Measurements from ENCODE around the gene APCDD1L.

Gene APCDD1L

DNA sequence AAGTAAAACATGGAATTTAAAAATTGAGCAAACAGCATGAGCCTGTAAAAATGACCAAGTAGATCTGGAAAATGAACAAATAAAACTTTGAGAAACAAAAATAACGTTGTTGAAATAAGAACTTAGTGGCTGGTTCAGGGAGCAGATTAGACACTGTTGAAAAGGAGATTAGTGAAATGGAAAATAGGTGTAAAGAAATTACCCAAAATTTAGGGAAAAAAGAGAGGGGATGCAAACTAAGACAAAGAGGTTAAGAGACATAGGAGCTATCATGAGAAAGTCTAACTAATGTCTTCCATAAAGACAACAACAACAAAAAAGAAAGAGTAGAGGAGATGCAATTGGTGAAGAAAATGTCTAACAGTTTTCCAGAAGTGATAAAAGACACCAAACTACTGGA, 29.0 kb downstream of the APCDD1L start:
- Histone ChIP-seq H3K27me3 (ENCODE audit: insufficient read depth, low read length, poor library complexity, severe bottlenecking) (peaks cover 10% of the 10 kb centered on the region), H4K20me1 (ENCODE audit: insufficient read depth, low read length, poor library complexity, severe bottlenecking) (no peaks in the 10 kb centered on the region), H3K4me1 (ENCODE audit: insufficient read depth, low read length, poor library complexity, severe bottlenecking) (no peaks in the 10 kb centered on the region), H3F3A (ENCODE audit: low read depth) (no peaks in the 10 kb centered on the region), H3K9me3 (ENCODE audit: insufficient read depth, low read depth, low read length) (peaks cover 9% of the 10 kb centered on the region; the same call in 1 of the 2 replicates), H3K79me2 (ENCODE audit: insufficient read depth, low read length) (no peaks in the 10 kb centered on the region), H3K9me2 (replicated peaks; ENCODE audit: low read depth, low read length) (no peaks in the 10 kb centered on the region), H3K4me3 (ENCODE audit: low read length, poor library complexity, severe bottlenecking) (no peak overlapping the region), H2AFZ (ENCODE audit: low read length) (no peak overlapping the region), H3K36me3 (ENCODE audit: insufficient read depth, low read length) (no peaks in the 10 kb centered on the region), H3K4me2 (ENCODE audit: low read depth, low read length, poor library complexity, severe bottlenecking) (no peak overlapping the region), H3K9ac (ENCODE audit: low read depth, low read length, poor library complexity, severe bottlenecking) (no peak overlapping the region)
- no peak for TF ChIP-seq EZH2phosphoT487 (IDR thresholded peaks at IDR 0.05; ENCODE audit: borderline replicate concordance)
- TF ChIP-seq, protein P1, sequence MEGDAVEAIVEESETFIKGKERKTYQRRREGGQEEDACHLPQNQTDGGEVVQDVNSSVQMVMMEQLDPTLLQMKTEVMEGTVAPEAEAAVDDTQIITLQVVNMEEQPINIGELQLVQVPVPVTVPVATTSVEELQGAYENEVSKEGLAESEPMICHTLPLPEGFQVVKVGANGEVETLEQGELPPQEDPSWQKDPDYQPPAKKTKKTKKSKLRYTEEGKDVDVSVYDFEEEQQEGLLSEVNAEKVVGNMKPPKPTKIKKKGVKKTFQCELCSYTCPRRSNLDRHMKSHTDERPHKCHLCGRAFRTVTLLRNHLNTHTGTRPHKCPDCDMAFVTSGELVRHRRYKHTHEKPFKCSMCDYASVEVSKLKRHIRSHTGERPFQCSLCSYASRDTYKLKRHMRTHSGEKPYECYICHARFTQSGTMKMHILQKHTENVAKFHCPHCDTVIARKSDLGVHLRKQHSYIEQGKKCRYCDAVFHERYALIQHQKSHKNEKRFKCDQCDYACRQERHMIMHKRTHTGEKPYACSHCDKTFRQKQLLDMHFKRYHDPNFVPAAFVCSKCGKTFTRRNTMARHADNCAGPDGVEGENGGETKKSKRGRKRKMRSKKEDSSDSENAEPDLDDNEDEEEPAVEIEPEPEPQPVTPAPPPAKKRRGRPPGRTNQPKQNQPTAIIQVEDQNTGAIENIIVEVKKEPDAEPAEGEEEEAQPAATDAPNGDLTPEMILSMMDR (conservative IDR thresholded peaks at IDR 0.05; ENCODE audit: low read length): no peak

DNA sequence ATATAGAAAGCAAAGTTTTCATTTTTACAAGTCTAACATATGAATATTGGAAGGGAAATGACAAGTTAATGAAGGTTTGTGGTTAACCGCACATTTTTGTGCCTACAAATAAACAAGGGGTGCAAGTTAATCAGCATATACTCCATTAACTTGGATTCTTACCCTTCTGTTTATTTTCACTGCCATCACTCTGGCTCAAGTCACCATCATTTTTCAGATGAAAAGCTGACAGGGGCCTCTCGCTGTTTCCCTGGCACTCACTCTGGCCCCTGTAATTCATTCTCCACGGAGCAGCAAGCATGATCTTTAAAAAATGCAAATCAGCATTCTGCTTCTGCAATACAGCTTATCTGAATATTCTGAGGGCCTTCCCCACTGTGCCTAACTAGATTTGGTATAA, 29.8 kb downstream of the APCDD1L start:
- peaks cover 10% of the 10 kb centered on the region for H3K27me3 ChIP-seq (ENCODE audit: insufficient read depth, low read length, poor library complexity, severe bottlenecking)
- no peaks in the 10 kb centered on the region for H3F3A ChIP-seq (ENCODE audit: low read depth)
- TF ChIP-seq, protein P1 (conservative IDR thresholded peaks at IDR 0.05; ENCODE audit: low read length): no peak
- no peak for TF ChIP-seq EZH2phosphoT487 (IDR thresholded peaks at IDR 0.05; ENCODE audit: borderline replicate concordance)
- H3K36me3 ChIP-seq (ENCODE audit: insufficient read depth, low read length): no peaks in the 10 kb centered on the region
- peaks cover 9% of the 10 kb centered on the region; the same call in 1 of the 2 replicates for H3K9me3 ChIP-seq (ENCODE audit: insufficient read depth, low read depth, low read length)
- no peak overlapping the region for H3K4me2 ChIP-seq (ENCODE audit: low read depth, low read length, poor library complexity, severe bottlenecking)
- no peaks in the 10 kb centered on the region for H4K20me1 ChIP-seq (ENCODE audit: insufficient read depth, low read length, poor library complexity, severe bottlenecking)
- H3K79me2 ChIP-seq (ENCODE audit: insufficient read depth, low read length): no peaks in the 10 kb centered on the region
- no peak overlapping the region for H2AFZ ChIP-seq (ENCODE audit: low read length)
- H3K4me1 ChIP-seq (ENCODE audit: insufficient read depth, low read length, poor library complexity, severe bottlenecking): no peaks in the 10 kb centered on the region
- H3K9me2 ChIP-seq (replicated peaks; ENCODE audit: low read depth, low read length): no peaks in the 10 kb centered on the region
- no peak overlapping the region for H3K4me3 ChIP-seq (ENCODE audit: low read length, poor library complexity, severe bottlenecking)
- H3K9ac ChIP-seq (ENCODE audit: low read depth, low read length, poor library complexity, severe bottlenecking): no peak overlapping the region

- Histone ChIP-seq H3K9me2 (replicated peaks; ENCODE audit: low read depth, low read length) (no peaks in the 10 kb centered on the region), H3K9ac (ENCODE audit: low read depth, low read length, poor library complexity, severe bottlenecking) (no peak overlapping the region), H3K36me3 (ENCODE audit: insufficient read depth, low read length) (no peaks in the 10 kb centered on the region), H3K4me2 (ENCODE audit: low read depth, low read length, poor library complexity, severe bottlenecking) (no peak overlapping the region), H3K79me2 (ENCODE audit: insufficient read depth, low read length) (no peaks in the 10 kb centered on the region), H3K27me3 (ENCODE audit: insufficient read depth, low read length, poor library complexity, severe bottlenecking) (peaks cover 10% of the 10 kb centered on the region), H3K4me1 (ENCODE audit: insufficient read depth, low read length, poor library complexity, severe bottlenecking) (no peaks in the 10 kb centered on the region), H3K9me3 (ENCODE audit: insufficient read depth, low read depth, low read length) (peaks cover 9% of the 10 kb centered on the region; the same call in 1 of the 2 replicates), H2AFZ (ENCODE audit: low read length) (no peak overlapping the region), H3K4me3 (ENCODE audit: low read length, poor library complexity, severe bottlenecking) (no peak overlapping the region), H3F3A (ENCODE audit: low read depth) (no peaks in the 10 kb centered on the region), H4K20me1 (ENCODE audit: insufficient read depth, low read length, poor library complexity, severe bottlenecking) (no peaks in the 10 kb centered on the region)
- no peak for TF ChIP-seq EZH2phosphoT487 (IDR thresholded peaks at IDR 0.05; ENCODE audit: borderline replicate concordance)
- TF ChIP-seq, protein P1 (conservative IDR thresholded peaks at IDR 0.05; ENCODE audit: low read length): no peak
Observed at GRCh38 chr20:58483470-58483869, 31.7 kb downstream of the APCDD1L start.

Measured in Loucy (cell line).